Astrocyte of the cerebellum (primary cell): ENCODE measurements around the gene EXOSC7.

Source experiments
- DNase-seq: peaks from one replicate; pipeline ENCODE4 v3.0.0-alpha.2; 2011; ENCODE audit warnings: low read depth
- H3K4me3 ChIP-seq: 2 replicates; pipeline ENCODE4 v1.5.1; 2011; ENCODE audit warnings: mild to moderate bottlenecking, low read depth, low read length, moderate library complexity
- in situ Hi-C: cut with HindIII; loops from 2 replicates; pipeline ENCODE4 v1.10.0; 2017; ENCODE audit warnings: low sequenced_read_pairs
- TF ChIP-seq, protein P1 (sequence below): IDR thresholded peaks from 2 replicates; pipeline ENCODE4 v1.5.1; 2012; ENCODE audit warnings: low read length, low read depth, moderate library complexity, mild to moderate bottlenecking; ENCODE audit errors: missing control alignments

Gene EXOSC7

DNA sequence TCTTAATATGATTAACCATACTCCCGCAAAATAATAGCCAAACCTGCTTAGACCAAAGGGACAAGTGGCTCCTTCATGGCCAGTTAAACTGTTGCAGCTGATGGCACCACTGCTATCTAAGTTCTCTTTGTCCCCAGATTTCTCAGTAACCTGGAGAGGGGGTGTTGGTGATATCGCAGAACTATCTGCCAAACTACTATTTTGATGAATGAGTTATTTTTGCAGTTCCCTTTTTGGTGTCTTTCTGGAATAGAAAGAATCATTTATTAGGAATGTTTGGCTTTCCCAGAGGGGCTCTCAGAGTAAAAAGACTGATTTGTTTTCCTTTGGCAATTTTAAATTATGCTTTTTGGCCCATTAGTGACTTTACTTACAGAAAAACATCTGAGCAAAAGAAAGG, 83.1 kb downstream of the EXOSC7 start:
- H3K4me3 ChIP-seq = no peak overlapping the region
- TF ChIP-seq, protein P1, sequence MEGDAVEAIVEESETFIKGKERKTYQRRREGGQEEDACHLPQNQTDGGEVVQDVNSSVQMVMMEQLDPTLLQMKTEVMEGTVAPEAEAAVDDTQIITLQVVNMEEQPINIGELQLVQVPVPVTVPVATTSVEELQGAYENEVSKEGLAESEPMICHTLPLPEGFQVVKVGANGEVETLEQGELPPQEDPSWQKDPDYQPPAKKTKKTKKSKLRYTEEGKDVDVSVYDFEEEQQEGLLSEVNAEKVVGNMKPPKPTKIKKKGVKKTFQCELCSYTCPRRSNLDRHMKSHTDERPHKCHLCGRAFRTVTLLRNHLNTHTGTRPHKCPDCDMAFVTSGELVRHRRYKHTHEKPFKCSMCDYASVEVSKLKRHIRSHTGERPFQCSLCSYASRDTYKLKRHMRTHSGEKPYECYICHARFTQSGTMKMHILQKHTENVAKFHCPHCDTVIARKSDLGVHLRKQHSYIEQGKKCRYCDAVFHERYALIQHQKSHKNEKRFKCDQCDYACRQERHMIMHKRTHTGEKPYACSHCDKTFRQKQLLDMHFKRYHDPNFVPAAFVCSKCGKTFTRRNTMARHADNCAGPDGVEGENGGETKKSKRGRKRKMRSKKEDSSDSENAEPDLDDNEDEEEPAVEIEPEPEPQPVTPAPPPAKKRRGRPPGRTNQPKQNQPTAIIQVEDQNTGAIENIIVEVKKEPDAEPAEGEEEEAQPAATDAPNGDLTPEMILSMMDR = no peak
- no peak for DNase-seq
- in situ Hi-C loops = no loop called here

DNA sequence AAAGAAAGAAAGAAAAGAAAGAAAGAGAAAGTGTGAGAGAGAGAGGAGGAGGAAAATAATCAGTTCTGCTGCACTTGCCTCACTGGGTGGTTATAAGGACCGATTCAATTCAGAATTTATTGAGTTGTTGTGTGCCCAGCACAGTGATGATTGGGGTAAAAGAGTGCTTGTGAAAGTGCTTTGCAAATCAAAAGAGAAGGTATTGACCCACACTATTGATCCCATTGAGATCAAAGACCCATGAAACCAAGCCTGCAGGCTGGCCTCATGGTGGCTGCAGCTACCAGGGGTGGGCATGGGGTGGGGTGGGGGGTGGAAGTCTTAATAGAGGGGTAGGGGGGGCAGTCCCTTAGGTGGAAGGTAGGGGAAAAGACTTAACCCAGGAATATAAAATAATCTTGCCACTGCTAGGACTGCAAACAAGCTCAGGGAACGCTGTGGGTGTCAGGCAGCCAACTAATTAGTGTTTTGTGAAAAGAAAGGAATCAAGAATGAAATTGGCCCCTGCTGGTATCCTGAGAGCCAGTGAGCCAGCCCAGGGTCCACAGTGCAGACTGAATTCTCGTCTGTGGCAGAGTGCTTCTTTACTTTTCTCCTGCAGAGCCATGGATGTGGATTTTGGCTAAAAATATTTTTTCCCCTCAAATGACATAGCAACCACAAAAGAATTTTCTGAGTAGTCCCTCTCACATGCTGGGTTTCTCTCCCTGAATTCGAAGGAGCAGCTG, 84.3 kb downstream of the EXOSC7 start:
- no peak for DNase-seq
- in situ Hi-C loops = no loop called here
- no peak overlapping the region for H3K4me3 ChIP-seq
- TF ChIP-seq, protein P1 = no peak
